ACHN (cell line): ENCODE data around the gene MAGEA3.
"Not testable (repeated sequence)": the region's sequence is repeated elsewhere in the genome, so short reads cannot be mapped to it uniquely, and the experiment has no call there.

Experiments used
- DNase-seq: peaks from one replicate; pipeline ENCODE4 v3.0.0-alpha.2; 2015
- in situ Hi-C: cut with HindIII; loops from 2 replicates; pipeline ENCODE4 v1.10.0; 2017; ENCODE audit warnings: low sequenced_read_pairs, low pct_ligation_motif_present, low pct_unique_long_range_greater_than_20kb

The MAGEA3 gene

GRCh38 chrX:152697952-152698931 is at the start of gene MAGEA3:
MAGEA3 (plus strand) TSS chrX:152698794; CDS start chrX:152700833, 2,039 bp downstream.
- DNase-seq, in situ Hi-C loops: not testable (repeated sequence)

GRCh38 chrX:152652060-152652459 is 46.5 kb upstream of the MAGEA3 start:
- in situ Hi-C loops: no loop called here
- DNase-seq: no peak

GRCh38 chrX:152652467-152652866 is 46.1 kb upstream of the MAGEA3 start:
- in situ Hi-C loops: no loop called here
- no peak for DNase-seq

GRCh38 chrX:152656087-152656486 is 42.5 kb upstream of the MAGEA3 start:
- no peak for DNase-seq
- in situ Hi-C loops: no loop called here

GRCh38 chrX:152656890-152657289 is 41.7 kb upstream of the MAGEA3 start:
- in situ Hi-C loops: no loop called here
- DNase-seq: no peak

- DNase-seq: no peak
- in situ Hi-C loops: no loop called here
Observed at GRCh38 chrX:152658302-152658701, 40.3 kb upstream of the MAGEA3 start.

GRCh38 chrX:152663086-152663485 is 35.5 kb upstream of the MAGEA3 start:
- no peak for DNase-seq
- in situ Hi-C loops: no loop called here

GRCh38 chrX:152674135-152674534 is 24.5 kb upstream of the MAGEA3 start:
- in situ Hi-C loops: no loop called here
- no peak for DNase-seq

GRCh38 chrX:152674652-152675051 is 23.9 kb upstream of the MAGEA3 start:
- DNase-seq, in situ Hi-C loops: not testable (repeated sequence)

GRCh38 chrX:152681012-152681411 is 17.6 kb upstream of the MAGEA3 start:
- DNase-seq, in situ Hi-C loops: not testable (repeated sequence)

- in situ Hi-C loops, DNase-seq: not testable (repeated sequence)
Observed at GRCh38 chrX:152700390-152700789, 1.8 kb downstream of the MAGEA3 start.

GRCh38 chrX:152706500-152706899 is 7.9 kb downstream of the MAGEA3 start:
- in situ Hi-C loops, DNase-seq: not testable (repeated sequence)

GRCh38 chrX:152709173-152709572 is 10.6 kb downstream of the MAGEA3 start, which contains the start of gene CSAG2:
CSAG2 (minus strand) TSS chrX:152709273; CDS start chrX:152709112, 161 bp downstream.
- in situ Hi-C loops, DNase-seq: not testable (repeated sequence)

- DNase-seq, in situ Hi-C loops: not testable (repeated sequence)
Observed at GRCh38 chrX:152713195-152713594, 14.6 kb downstream of the MAGEA3 start.

- in situ Hi-C loops, DNase-seq: not testable (repeated sequence)
Observed at GRCh38 chrX:152713815-152714787, 15.5 kb downstream of the MAGEA3 start, which contains the start of gene MAGEA2B. MAGEA2B (plus strand) TSS chrX:152714628; CDS start chrX:152717107, 2,479 bp downstream.

GRCh38 chrX:152725409-152725808 is 26.8 kb downstream of the MAGEA3 start:
- no peak for DNase-seq
- in situ Hi-C loops: no loop called here

- in situ Hi-C loops: no loop called here
- DNase-seq: no peak
Observed at GRCh38 chrX:152733261-152733975, 34.8 kb downstream of the MAGEA3 start, which contains the start of the genes CSAG1 and MAGEA12. CSAG1 (minus strand) TSS chrX:152733721; CDS start chrX:152732460, 1,261 bp downstream. MAGEA12 (plus strand) TSS chrX:152733757; CDS start chrX:152736162, 2,405 bp downstream.
